ENCODE data around the gene THUMPD3.

Gene THUMPD3

GRCh38 chr3:9409981-9410854, 47.4 kb downstream of the THUMPD3 start:
- FAIRE-seq, result no peak
- DNase-seq (ENCODE audit: insufficient read length, low spot score), result no peak
- TF ChIP-seq CTCF (IDR thresholded peaks at IDR 0.05; ENCODE audit: insufficient read depth, missing control alignments), result no peak

GRCh38 chr3:9411302-9411701, 48.4 kb downstream of the THUMPD3 start:
- DNase-seq (ENCODE audit: insufficient read length, low spot score) (no peak), FAIRE-seq (no peak)
- TF ChIP-seq CTCF (IDR thresholded peaks at IDR 0.05; ENCODE audit: insufficient read depth, missing control alignments), result no peak

- FAIRE-seq (no peak), DNase-seq (ENCODE audit: insufficient read length, low spot score) (no peak)
- no peak for TF ChIP-seq CTCF (IDR thresholded peaks at IDR 0.05; ENCODE audit: insufficient read depth, missing control alignments)
Measured at GRCh38 chr3:9412293-9412692, 49.4 kb downstream of the THUMPD3 start.

- DNase-seq (ENCODE audit: insufficient read length, low spot score), result no peak
- TF ChIP-seq CTCF (IDR thresholded peaks at IDR 0.05; ENCODE audit: insufficient read depth, missing control alignments), result no peak
- FAIRE-seq, result no peak
Measured at GRCh38 chr3:9414826-9415225, 52.0 kb downstream of the THUMPD3 start.

- no peak for DNase-seq (ENCODE audit: insufficient read length, low spot score)
- no peak for TF ChIP-seq CTCF (IDR thresholded peaks at IDR 0.05; ENCODE audit: insufficient read depth, missing control alignments)
- FAIRE-seq, result no peak
Measured at GRCh38 chr3:9415485-9416138, 52.8 kb downstream of the THUMPD3 start.

- TF ChIP-seq CTCF (IDR thresholded peaks at IDR 0.05; ENCODE audit: insufficient read depth, missing control alignments), result no peak
- FAIRE-seq, result no peak
- no peak for DNase-seq (ENCODE audit: insufficient read length, low spot score)
Measured at GRCh38 chr3:9416139-9416780, 53.4 kb downstream of the THUMPD3 start.
